NCI-H1417 (cell line): ENCODE results near the gene TRANK1.
"Not testable (repeated sequence)": the region's sequence is repeated elsewhere in the genome, so short reads cannot be mapped to it uniquely, and the experiment has no call there.

Source experiments
- DNase-seq, 3 experiments: peaks; one replicate each; lab custom pipeline; 2025; lab: John Stamatoyannopoulos, UW

The TRANK1 gene

GRCh38 chr3:36892457-36893136 lies 52.3 kb downstream of the TRANK1 start:
- DNase-seq = no peak

DNA sequence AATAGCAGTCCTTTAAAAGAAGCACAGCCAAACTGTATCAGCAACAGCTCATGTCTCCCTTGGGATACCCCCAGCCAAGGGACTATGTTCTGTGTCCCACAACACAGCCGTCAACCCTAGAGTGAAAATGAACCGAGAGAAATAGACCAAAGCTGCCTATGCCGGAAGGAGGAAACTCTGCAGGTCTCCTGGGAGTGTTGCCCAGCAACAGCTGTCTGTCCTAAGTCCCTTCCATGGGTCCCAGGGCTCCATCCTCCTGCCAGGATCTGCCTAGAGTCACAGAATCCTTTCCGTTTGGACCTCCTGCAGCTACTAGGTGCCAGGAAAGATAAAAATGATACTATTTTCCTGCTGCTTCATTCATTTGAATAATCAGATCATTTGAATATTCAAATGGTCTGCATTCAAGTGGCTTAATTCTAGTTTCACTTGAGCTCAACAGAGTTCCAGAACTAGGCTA lies 53.1 kb downstream of the TRANK1 start:
- DNase-seq = no peak

DNA sequence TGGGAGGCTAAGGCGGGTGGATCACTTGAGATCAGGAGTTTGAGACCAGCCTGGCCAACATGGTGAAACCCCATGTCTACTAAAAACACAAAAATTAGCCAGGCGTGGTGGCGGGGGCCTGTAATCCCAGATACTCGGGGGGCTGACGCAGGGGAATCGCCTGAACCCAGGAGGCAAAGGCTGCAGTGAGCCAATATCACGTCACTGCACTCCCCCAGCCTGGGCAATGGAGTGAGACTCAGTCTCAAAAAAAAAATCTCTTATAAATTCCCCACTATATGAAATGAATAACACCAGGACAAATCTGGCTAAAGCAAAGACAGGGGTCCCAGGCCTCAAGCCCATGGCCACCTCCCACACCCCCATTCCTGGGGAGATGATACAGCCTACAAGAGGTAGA lies 53.8 kb downstream of the TRANK1 start:
- not testable (repeated sequence) for DNase-seq

GRCh38 chr3:36890261-36890660 lies 54.6 kb downstream of the TRANK1 start:
- DNase-seq = no peak

DNA sequence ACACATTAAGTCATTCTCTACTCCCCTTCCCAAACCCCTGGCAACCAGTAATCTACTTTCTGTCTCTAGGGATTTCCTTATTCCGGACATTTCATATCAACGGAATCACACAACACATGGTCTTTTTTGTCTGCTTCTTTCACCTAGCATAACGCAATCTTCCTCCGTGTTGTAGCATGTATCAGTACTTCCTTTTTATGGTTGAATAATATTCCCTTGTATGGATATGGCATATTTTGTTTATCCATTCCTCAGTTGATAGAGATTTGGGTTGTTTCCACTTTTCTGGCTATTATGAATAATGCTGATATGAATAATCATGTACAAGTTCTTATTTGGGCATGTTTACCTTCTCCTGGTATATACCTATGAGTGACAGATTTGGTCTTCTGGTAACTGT lies 63.1 kb downstream of the TRANK1 start:
- DNase-seq = no peak

DNA sequence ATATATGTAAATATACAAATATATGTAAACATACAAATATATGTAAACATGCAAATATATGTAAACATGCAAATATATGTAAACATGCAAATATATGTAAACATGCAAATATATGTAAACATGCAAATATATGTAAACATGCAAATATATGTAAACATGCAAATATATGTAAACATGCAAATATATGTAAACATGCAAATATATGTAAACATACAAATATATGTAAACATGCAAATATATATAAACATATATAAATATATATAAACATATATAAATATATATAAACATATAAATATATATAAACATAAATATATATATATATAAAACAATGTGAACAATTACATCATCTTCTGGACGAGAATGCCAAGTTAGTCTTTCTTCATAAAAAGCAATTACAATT lies 65.0 kb downstream of the TRANK1 start:
- not testable (repeated sequence) for DNase-seq

DNA sequence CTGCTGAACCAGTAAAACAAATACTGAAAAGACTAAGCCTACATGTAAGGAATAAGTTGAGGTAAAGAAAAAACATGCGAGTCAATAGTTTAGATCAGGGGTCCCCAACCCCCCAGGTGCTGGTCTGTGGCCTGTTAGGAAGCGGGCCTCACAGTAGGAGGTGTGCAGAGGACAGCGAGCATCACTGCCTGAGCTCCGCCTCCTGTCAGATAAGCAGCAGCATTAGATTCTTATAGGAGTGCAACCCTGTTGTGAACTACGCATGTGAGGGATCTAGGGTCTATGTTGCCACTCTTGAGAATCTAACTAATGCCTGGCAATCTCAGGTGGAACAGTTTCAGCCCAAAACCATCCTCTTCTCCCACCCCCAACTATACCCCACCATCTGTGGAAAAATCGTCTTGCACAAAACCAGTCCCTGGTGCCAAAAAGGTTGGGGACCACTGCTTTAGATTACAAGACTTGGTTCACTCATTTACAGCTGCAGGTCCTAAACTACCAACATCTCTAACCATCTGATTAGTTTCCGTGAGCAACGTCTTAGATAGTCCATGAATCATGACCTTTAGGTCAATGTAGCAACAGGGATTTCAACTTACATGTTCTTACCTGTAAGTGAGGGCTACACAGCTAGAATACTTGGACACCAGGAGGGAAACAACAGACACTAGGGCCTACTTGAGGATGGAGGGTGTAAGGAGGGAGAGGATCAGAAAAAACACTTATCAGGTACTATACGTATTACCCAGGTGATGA lies 66.7 kb downstream of the TRANK1 start:
- DNase-seq = no peak

DNA sequence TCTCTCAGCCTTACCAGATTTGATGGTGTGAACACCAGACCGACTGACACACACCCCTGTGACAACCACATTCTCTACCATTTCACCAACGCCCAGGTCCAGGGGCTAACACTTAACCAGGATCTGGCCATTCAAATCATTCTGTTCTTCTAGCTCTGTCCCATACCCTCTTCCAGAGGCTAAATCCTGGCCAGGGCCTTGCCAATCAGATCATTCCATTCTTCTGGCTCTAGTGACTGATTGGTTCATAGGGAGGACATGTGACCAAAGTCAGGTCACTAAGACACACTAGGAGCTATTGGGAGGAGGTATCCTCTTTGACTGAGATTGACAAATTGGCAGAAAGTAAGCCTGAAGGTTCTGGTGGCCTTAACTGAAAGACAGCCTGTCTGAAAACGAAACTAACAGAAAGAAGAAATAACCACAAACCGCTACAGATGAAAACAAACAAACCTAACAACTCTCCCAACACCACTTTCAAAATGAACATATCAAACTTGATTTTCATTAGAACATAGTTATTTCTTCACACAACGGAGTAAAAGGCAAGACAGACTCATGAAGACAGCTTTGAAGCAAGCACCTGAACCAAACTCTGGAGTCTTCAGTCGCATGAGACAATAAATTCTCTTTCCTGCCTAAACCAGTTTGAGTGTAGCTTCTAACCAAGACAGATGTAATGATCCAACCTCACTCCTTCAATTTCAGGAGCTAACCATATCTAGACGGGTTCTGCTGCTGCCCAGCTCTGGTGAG lies 68.5 kb downstream of the TRANK1 start:
- no peak for DNase-seq

DNA sequence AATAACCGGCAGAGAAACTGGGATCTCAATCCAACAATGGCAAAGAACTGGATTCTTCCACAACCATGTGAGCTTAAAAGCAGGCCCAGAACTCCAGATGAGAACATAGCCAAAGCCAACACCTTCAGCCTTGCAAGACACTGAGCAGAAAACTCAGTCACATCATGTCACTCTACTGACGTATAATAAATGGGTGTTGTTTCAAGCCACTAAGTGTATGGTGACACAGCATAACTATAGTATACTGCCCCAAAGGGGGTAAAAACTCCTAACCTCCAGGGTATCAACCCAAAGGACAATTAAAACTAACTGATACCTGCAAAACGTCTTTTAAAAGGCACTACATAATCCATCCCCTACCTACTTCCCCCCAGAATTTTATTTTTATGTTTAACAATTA lies 69.5 kb downstream of the TRANK1 start:
- no peak for DNase-seq

GRCh38 chr3:36874424-36874823 lies 70.4 kb downstream of the TRANK1 start:
- DNase-seq = peak; percentile 15 to 80 (median 59)

DNA sequence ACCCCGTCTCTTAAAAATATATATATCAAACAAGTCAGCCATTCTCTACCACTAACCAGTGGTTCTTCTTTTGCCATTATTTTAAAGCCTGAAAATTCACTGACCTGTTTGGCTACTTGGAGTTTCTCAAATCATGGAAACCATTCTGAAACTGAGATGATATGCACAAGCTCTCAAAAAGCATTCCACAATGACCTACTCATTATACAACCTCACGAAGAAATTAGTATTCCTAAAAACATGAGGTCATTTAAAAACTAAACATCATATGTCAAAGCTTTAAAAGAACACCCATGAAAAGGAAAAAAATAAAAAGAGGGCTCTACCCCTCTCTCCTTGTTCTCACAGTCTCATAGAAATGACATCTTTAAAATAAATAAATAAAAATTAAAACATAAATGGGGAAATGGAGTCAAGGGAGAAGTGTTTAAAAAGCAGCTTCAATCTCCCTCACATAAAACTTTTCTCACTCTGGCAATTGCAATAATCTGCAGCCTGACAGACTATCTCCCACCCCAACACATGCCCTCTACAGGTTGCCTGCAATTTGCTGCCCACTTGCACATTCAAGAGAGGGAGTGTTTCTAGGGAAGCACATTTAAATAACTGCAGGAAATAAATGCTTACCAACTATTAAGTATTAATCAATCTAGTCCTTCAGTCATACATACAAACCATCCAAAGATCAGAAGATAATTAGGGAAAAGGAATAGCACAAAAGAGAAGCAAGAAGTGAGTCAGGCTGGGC lies 73.3 kb downstream of the TRANK1 start:
- peak in 1 of 3 experiments; percentile 1 for DNase-seq

DNA sequence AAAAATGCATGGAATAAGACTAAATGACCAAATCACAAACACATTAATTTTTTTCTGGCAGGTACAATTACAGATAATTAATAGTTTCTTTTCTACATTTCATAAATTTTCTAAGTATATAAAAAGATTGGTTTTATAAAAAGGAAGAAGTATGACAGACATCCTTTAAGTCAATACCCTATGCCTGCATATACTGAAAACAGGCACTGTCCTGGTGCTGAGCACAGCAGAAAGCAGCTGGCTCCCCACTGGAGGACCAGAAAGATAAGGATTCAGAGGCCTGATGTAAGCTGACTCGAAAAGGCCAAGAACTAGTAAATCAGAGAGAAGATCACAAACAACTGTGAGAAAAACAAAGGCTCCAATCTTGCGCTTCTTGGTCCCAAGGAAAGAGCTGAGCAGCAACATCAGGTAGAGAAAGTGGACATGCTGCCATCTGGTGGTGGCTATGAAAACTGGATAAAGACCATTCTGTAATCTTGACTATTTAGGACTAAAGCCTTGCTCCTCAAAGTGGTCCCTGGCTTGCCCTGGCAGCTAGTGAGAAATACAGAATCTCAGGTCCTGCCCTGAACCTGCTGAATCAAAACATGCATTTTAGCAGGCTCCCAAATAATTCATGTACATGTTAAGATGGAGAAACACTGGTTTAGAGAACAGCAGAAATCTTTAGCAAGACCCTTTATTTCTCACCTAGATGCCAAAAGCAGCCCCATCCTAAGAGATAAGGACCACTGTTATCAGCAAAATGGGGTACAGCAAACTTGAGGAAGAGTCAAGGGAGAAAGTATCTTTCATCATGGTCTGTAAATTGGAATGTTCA lies 76.0 kb downstream of the TRANK1 start:
- peak; percentile 8 to 73 (median 56) for DNase-seq

DNA sequence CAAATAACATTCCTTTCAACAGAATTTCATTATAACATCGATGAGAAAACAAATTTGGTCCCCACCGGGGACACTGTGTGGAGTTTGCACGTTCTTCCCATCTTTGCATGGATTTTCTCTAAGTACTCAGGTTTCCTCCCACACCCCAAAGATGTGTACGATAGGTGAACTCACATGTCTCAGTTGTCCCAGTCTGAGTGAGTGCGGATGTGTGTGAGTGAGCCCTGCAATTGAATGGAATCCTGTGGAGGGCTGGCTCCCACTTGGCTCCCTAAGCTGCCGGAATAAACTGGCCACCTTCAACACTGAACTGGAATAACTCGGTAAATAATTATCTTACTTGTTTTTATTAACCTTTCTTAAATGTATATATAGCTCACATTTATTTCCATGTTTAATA lies 77.0 kb downstream of the TRANK1 start:
- DNase-seq = no peak

DNA sequence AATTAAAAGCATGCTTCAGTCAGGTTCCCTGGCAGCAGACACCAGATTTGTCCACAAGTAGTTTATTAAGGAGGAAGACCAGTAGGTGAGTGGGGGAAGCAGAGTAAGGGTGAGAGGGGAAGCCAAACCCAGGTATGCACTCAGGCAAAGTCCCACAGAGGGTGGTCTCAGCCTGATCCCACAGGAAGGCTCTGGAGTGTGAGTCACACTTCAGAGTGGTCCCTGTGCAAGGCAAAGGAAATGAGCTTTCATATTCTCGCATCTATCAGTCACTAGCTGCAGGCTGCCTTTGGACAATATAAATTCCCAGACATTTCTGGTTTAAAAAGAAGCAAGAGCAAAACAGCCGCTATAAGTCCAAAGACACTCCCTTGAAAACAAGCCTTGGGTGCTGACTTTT lies 78.5 kb downstream of the TRANK1 start:
- DNase-seq = no peak

GRCh38 chr3:36864180-36865053 lies 80.4 kb downstream of the TRANK1 start:
- DNase-seq = no peak

GRCh38 chr3:36862076-36862755 lies 82.6 kb downstream of the TRANK1 start:
- no peak for DNase-seq

DNA sequence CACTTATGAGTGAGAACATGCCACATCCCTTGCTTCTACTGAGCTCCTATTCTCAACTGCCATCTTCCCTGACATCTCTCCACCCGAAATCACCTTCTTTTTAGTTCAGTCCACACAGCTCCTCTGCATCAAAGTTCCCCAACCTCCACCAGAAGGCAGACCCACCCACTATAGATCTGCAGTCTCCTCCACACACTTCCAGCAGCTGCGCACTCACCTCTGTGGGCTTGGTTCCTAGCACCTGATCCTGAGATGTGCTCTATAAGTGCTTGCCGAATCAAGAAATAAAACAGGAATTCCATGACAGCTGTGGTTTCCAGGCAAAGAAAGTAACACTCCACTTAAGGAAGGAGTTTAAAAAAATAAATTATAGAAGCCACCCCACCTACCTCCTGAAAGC lies 85.4 kb downstream of the TRANK1 start:
- no peak for DNase-seq

GRCh38 chr3:36852071-36852470 lies 92.8 kb downstream of the TRANK1 start:
- no peak for DNase-seq

- no peak for DNase-seq
Measured at GRCh38 chr3:36850743-36851142, 94.1 kb downstream of the TRANK1 start.

- DNase-seq = no peak
Measured at GRCh38 chr3:36846406-36846805, 98.4 kb downstream of the TRANK1 start.
